Muscle layer of duodenum (tissue), 2 donors: ENCODE data around the gene ERF.

ENCODE experiments used
- H3K27ac ChIP-seq: one replicate; pipeline ENCODE4 v1.7.0; 2013; ENCODE audit warnings: mild to moderate bottlenecking, low read length
- H3K27me3 ChIP-seq: one replicate; pipeline ENCODE4 v1.7.0; 2013; ENCODE audit warnings: low read depth, mild to moderate bottlenecking, control low read depth, low read length
- H3K36me3 ChIP-seq, 2 donors: one replicate each; pipeline ENCODE4 v1.7.0; 2013; ENCODE audit warnings: low read length in 2 of 2, control low read depth in 1 of 2, mild to moderate bottlenecking in 1 of 2; ENCODE audit not compliant: insufficient read depth in 2 of 2, control insufficient read depth in 1 of 2
- H3K4me1 ChIP-seq, 2 donors: one replicate each; pipeline ENCODE4 v1.7.0; 2013; ENCODE audit warnings: low read length in 2 of 2, mild to moderate bottlenecking in 2 of 2, control low read depth in 1 of 2, moderate library complexity in 1 of 2; ENCODE audit not compliant: insufficient read depth in 2 of 2, control insufficient read depth in 1 of 2
- H3K4me3 ChIP-seq, 2 donors: one replicate each; pipeline ENCODE4 v1.7.0; 2013; ENCODE audit warnings: low read length in 2 of 2, low read depth in 1 of 2, mild to moderate bottlenecking in 1 of 2
- H3K9me3 ChIP-seq, 2 donors: one replicate each; pipeline ENCODE4 v1.7.0; 2013; ENCODE audit warnings: low read length in 2 of 2, control low read depth in 1 of 2, mild to moderate bottlenecking in 1 of 2; ENCODE audit not compliant: control insufficient read depth in 1 of 2
- donor health status: healthy.

Gene ERF

GRCh38 chr19:42286349-42287016 is 31.6 kb upstream of the ERF start:
- Histone ChIP-seq H3K27ac (no peak overlapping the region), H3K36me3 (peaks cover 36 to 53% of the 10 kb centered on the region in 2 donors), H3K4me3 (peak overlapping the region in 1 of 2 donors; percentile 71), H3K9me3 (no peaks in the 10 kb centered on the region), H3K4me1 (peaks cover 29 to 47% of the 10 kb centered on the region in 2 donors), H3K27me3 (no peaks in the 10 kb centered on the region)

DNA sequence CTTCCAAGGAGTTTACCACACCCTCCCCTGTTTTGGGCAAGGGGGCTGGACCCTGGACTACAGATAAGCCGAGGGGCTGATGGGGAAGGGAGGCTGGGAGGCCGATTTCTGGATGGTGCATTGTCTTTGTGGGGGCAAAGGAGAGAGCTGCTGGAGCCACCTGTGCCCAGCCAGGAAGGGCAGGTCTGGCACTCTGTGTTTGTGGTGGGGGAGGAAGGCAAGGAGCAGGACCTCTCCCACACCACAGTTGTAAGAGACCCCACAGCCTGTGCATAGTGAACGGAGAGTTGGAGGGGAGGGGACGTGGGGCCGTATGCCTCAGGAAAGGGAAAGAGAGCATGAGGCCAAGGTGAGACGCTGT is 31.0 kb upstream of the ERF start:
- Histone ChIP-seq H3K27ac (peak overlapping the region; percentile 8), H3K27me3 (no peaks in the 10 kb centered on the region), H3K4me1 (peaks cover 31 to 52% of the 10 kb centered on the region in 2 donors), H3K9me3 (no peaks in the 10 kb centered on the region), H3K36me3 (peaks cover 36 to 53% of the 10 kb centered on the region in 2 donors), H3K4me3 (peak overlapping the region; percentile 21 to 71)

- peak overlapping the region; percentile 65 to 71 for H3K4me3 ChIP-seq
- peaks cover 31 to 52% of the 10 kb centered on the region in 2 donors for H3K4me1 ChIP-seq
- H3K36me3 ChIP-seq = peaks cover 32 to 48% of the 10 kb centered on the region in 2 donors
- peak overlapping the region; percentile 8 for H3K27ac ChIP-seq
- H3K9me3 ChIP-seq = no peaks in the 10 kb centered on the region
- H3K27me3 ChIP-seq = no peaks in the 10 kb centered on the region
These were observed 30.6 kb upstream of the ERF start for GRCh38 chr19:42285541-42285941.

DNA sequence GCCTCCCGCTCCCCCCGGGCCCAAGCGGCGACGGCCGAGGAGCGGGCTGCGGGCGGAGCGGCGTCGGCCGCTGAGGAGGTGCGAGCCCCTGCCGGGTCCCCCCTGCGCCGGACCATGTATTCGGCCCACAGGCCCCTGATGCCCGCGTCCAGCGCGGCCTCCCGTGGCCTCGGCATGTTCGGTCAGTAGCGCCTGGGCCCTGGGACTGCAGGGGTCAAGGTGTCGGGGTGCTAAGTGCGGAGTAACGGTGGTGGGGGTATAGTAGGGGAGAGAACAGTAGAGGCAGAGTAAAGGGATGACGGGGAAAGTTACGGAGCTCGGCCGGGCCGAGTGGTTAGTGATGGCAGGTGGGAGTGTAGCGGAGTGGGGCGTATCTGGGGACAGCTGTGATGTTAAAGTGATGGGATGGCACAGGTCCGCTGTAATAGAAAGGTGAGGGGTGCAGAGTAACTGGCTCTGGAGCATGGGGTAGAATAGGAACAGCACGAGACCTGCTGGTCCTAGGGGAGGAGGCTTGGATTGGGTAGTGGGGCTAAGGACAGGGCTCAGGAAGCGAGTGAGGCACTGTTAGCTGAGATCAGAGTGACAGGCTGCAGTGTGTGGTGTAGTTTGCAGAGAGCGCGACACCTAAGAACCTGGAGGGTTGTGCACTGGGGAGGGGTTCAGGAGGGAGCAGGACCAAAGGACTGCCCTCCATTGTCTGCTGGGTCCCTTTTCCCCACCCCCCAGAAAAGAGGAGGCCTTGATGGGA is 29.8 kb upstream of the ERF start:
- Histone ChIP-seq H3K27ac (peak overlapping the region; percentile 14), H3K9me3 (no peaks in the 10 kb centered on the region), H3K27me3 (no peaks in the 10 kb centered on the region), H3K36me3 (peaks cover 27 to 41% of the 10 kb centered on the region in 2 donors), H3K4me3 (peak overlapping the region; percentile 65 to 71), H3K4me1 (peaks cover 31 to 52% of the 10 kb centered on the region in 2 donors)

DNA sequence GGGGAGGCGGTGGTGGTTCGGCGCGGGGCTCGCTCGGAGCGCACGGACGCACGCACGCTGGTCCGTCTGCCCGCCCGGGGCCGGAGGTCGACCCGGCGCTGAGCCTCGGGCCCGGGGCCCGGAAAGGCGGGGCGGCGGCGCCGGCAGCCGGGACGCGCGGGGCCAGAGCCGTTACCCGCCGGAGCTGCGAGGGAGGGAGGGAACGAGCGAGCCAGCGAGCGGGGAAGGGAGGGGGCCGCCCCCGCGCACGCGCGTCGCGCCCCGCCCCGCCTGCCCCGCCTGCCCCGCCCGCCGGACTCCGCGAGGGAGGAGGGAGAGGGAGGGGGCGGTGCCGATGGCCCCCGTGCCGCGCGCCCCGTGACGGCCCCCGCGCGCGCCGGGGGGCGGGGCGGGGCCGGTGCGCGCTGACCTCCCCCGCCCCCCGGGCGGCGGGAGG is 29.2 kb upstream of the ERF start:
- H3K36me3 ChIP-seq = peaks cover 20 to 34% of the 10 kb centered on the region in 2 donors
- no peaks in the 10 kb centered on the region for H3K9me3 ChIP-seq
- H3K27me3 ChIP-seq = no peaks in the 10 kb centered on the region
- H3K4me3 ChIP-seq = no peak overlapping the region
- no peak overlapping the region for H3K27ac ChIP-seq
- peaks cover 37 to 58% of the 10 kb centered on the region in 2 donors for H3K4me1 ChIP-seq

DNA sequence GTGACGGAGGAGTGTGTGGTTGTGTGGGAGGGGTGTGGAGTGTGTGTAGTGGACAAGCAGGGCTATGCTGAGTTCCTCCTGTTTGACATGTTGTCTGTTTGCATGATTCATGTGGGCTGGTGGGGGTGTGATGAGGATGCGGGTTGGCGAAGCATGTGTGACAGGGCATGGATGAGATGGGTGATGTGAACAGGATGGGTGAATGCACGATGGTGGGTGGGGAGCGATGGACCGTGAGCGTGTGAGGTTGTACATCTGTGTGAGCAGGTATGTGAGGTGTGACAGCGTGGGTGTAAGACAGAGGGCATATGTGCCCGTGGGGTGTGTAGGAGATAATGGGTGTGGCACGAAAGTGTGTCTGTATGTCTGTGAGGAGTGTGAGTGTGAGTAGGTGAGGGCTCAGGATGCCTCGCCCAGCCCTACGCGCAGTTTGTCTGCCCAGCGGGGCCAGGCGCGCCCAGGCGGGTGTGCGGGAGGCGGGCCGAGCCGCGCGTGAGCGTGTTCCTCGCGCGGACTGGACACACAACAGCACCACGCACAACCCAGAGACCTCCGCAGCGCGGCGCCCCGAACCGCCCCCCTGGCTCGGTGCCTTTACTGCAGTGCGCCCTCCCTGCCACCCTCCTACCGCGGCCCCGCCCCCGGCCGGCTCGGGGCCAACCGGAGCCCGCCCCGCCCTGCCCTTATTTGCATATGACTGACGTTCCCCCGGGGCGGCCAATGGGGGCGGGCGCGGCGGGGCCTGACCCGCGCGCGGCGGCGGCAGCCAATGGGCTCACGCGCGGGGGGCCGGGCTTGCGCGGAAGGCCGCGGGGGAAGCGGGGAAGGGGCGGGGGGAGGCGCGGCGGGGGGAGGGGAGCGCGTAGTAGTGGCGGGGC is 28.5 kb upstream of the ERF start:
- H3K9me3 ChIP-seq = no peaks in the 10 kb centered on the region
- H3K27ac ChIP-seq = peak overlapping the region; percentile 89
- no peaks in the 10 kb centered on the region for H3K27me3 ChIP-seq
- peaks cover 44 to 65% of the 10 kb centered on the region in 2 donors for H3K4me1 ChIP-seq
- H3K4me3 ChIP-seq = peak overlapping the region; percentile 52 to 61
- H3K36me3 ChIP-seq = peaks cover 14 to 27% of the 10 kb centered on the region in 2 donors

DNA sequence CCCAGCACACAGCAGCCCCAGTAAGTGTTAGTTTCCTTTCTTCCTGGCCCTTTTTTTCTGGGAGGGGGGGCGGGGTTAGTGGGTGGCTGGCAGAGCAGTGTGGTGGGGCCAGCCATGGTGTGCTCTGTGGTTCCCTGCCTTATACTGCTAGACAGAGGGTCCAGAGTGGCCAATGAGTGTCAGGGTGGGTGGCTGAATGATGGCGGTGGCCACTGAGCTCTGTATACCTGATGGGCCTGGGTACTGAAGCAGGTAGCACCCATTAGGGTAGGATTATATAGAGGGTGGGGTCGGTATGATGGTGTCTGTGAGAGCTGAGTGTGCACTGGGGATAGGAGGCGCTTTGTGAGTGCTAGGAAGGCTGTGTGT is 27.9 kb upstream of the ERF start:
- Histone ChIP-seq H3K4me1 (peaks cover 50 to 71% of the 10 kb centered on the region in 2 donors), H3K4me3 (peak overlapping the region in 1 of 2 donors; percentile 52), H3K27ac (peak overlapping the region; percentile 89), H3K9me3 (no peaks in the 10 kb centered on the region), H3K36me3 (peaks cover 8 to 21% of the 10 kb centered on the region in 2 donors), H3K27me3 (no peaks in the 10 kb centered on the region)

DNA sequence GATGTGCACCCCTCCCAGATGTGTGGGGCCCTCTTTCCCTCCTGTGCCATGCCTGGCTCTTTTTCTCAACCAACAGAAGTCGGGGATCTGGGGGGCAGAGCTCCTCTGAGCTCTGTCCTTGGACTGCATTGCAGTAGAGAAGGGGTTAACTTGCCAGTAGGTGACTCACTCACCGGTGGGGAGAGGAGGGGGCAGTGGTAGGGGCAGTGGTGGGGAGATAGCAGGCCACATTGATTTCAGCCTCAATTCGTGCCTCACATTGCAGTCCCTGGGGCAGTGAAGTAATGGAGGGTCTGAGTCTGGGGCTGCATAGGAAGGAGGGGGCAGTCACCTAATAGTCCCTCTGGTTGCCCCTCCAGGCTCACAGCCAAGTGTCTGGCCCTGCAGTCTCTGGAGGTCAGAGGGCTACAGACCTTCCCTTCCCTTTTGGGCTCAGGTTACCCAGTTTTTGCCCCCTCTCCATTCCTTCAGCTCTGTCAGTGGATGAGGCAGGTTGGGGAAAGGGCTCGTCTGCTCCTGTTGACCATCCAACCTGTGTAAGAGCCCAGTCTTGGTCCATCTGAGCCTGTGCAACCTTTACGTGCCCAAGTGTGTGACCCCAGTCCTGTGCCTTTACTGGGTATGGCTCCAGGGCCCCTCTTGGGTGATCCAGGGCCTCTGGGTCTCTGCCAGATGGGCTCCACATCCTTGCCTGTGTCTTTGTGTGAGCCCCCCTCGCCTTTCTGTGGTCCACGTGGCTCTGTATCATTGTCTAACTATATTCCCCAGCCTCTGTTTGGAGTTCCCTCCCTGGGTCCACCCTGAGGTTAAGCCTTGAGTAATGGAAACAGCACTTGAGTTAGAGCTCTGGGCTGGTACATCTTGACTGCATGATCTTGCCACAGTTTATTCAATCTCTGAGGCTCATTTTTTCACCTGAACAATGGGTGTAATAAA is 27.2 kb upstream of the ERF start:
- peak overlapping the region; percentile 75 for H3K27ac ChIP-seq
- peaks cover under 1 to 14% of the 10 kb centered on the region in 2 donors for H3K36me3 ChIP-seq
- no peaks in the 10 kb centered on the region for H3K9me3 ChIP-seq
- peaks cover 57 to 75% of the 10 kb centered on the region in 2 donors for H3K4me1 ChIP-seq
- peak overlapping the region in 1 of 2 donors; percentile 53 for H3K4me3 ChIP-seq
- no peaks in the 10 kb centered on the region for H3K27me3 ChIP-seq

DNA sequence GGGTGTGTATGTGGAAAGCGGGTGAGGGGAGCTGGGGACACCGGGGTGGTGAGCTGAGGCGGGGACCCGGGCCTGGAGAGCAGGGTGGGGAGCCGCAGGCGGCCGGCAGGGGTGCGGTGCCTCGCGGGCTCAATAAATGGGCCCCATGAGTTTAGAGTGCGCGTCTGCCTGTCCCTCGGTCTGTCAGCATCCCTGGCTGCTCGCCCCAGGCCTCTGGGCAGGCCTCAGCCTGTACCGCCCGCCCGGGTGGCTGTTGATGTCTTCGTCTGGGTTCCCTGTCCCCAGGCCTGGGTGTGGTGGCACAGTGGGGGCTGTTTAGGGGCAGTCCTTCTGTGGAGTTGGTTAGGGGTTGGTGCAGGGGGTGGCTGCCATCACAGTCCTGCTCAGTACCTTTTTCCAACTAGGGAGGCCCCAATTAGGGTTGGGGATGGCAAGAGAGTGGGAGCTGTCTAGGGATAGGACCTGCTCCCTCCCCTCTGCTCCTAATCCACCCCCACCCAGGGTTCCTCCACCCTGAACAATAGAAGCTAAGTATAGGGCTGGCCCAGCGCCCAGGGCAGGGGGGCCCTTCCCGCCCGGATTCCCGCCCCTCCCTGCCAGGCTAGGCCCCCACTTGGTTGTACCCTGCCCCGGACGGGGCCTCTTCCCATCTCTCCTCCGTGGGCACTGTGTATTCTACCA is 26.4 kb upstream of the ERF start:
- Histone ChIP-seq H3K27me3 (no peaks in the 10 kb centered on the region), H3K36me3 (peaks cover 0 to 11% of the 10 kb centered on the region in 2 donors), H3K4me3 (peak overlapping the region in 1 of 2 donors; percentile 53), H3K27ac (peak overlapping the region; percentile 79), H3K9me3 (no peaks in the 10 kb centered on the region), H3K4me1 (peaks cover 57 to 73% of the 10 kb centered on the region in 2 donors)

- no peaks in the 10 kb centered on the region for H3K27me3 ChIP-seq
- H3K36me3 ChIP-seq = peaks cover 0 to 11% of the 10 kb centered on the region in 2 donors
- H3K4me1 ChIP-seq = peaks cover 52 to 73% of the 10 kb centered on the region in 2 donors
- H3K4me3 ChIP-seq = peak overlapping the region; percentile 65 to 91
- H3K9me3 ChIP-seq = no peaks in the 10 kb centered on the region
- no peak overlapping the region for H3K27ac ChIP-seq
These were observed 25.9 kb upstream of the ERF start for GRCh38 chr19:42280815-42281145.
